Neural progenitor cell (in vitro differentiated cells): ENCODE results near the gene TRAPPC6A.
A peak's percentile ranks its signal among the peaks of the same experiment; 100 is the strongest.

ENCODE experiments used
- EZH2 ChIP-seq: fragments of 200-600 bp; sonication (generic); IDR thresholded peaks from 2 replicates; pipeline ENCODE4 v1.6.1; 2017; ENCODE audit warnings: antibody characterized with exemption, mild to moderate bottlenecking, moderate library complexity
- TF ChIP-seq, protein P1 (sequence below): fragments of 200-600 bp; sonication (generic); IDR thresholded peaks from 2 replicates; pipeline ENCODE4 v1.5.1; 2017; ENCODE audit warnings: antibody characterized with exemption, mild to moderate bottlenecking

DNA sequence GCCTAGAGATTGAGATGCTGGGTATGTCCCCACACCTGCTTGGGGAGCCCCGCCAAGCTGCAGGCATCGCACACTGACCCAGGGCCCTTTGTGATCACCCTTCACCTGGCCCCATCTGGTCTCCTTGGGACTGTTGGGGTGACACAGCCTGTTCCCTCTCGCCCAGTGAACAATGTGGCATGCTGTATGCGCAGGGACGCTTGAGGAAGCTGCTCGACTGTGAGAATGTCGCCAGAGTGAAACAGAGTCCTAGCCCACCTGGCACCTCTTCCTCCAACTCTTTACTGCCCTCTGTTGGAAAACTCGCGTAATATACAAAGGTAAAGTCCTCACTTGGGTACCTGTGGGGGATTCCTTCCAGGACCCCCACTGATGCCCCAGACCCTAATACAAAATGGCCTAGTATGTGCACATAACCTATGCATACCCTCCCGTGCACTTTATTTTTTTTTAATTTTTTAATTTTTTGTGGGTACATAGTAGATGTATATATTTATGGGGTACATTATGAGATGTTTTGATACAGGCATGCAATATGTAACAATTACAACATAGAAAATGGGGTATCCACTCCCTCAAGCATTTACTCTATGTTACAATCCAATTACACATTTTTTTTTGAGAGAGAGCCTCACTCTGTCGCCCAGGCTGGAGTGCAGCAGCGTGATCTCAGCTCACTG, 9.5 kb upstream of the TRAPPC6A start:
- TF ChIP-seq EZH2: no peak
- TF ChIP-seq, protein P1, sequence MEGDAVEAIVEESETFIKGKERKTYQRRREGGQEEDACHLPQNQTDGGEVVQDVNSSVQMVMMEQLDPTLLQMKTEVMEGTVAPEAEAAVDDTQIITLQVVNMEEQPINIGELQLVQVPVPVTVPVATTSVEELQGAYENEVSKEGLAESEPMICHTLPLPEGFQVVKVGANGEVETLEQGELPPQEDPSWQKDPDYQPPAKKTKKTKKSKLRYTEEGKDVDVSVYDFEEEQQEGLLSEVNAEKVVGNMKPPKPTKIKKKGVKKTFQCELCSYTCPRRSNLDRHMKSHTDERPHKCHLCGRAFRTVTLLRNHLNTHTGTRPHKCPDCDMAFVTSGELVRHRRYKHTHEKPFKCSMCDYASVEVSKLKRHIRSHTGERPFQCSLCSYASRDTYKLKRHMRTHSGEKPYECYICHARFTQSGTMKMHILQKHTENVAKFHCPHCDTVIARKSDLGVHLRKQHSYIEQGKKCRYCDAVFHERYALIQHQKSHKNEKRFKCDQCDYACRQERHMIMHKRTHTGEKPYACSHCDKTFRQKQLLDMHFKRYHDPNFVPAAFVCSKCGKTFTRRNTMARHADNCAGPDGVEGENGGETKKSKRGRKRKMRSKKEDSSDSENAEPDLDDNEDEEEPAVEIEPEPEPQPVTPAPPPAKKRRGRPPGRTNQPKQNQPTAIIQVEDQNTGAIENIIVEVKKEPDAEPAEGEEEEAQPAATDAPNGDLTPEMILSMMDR: peak; percentile 72
